K562 (cell line): ENCODE data around the gene IL11. TPM values are rescaled to one million over a fixed set of nuclear protein-coding genes. Genes with fewer than 3 reads are reported as not detected.

Source experiments
- E2F3 ChIP-seq: fragments of 250-450 bp; sonication (Bioruptor Pico); IDR thresholded peaks from 2 replicates; pipeline ENCODE4 v1.4.0; 2020; ENCODE audit warnings: mild to moderate bottlenecking
- ELF1 ChIP-seq: fragments of 200-800 bp; sonication (Bioruptor generic); IDR thresholded peaks from 2 replicates; pipeline ENCODE4 v1.6.1; 2016; ENCODE audit warnings: missing genetic modification characterization, missing compliant biosample characterization
- ERF ChIP-seq: fragments of 450-650 bp; formaldehyde crosslinking; IDR thresholded peaks from 2 replicates; pipeline ENCODE4 v1.4.0; 2020; ENCODE audit warnings: mild to moderate bottlenecking, mixed read lengths
- FOXP4 ChIP-seq: sonication (generic); formaldehyde crosslinking; IDR thresholded peaks from 2 replicates; pipeline ENCODE4 v1.8.0; 2022; ENCODE audit warnings: mild to moderate bottlenecking, missing genetic modification reagents, borderline replicate concordance
- HBP1 ChIP-seq: fragments of 450-650 bp; formaldehyde crosslinking; IDR thresholded peaks from 2 replicates; pipeline ENCODE4 v1.4.0; 2022; ENCODE audit warnings: missing genetic modification characterization
- MAX ChIP-seq: sonication (generic); formaldehyde crosslinking; IDR thresholded peaks from 2 replicates; pipeline ENCODE4 v1.9.0; 2022; ENCODE audit warnings: mild to moderate bottlenecking, missing genetic modification reagents
- OTX1 ChIP-seq: fragments of 450-650 bp; formaldehyde crosslinking; IDR thresholded peaks from 2 replicates; pipeline ENCODE4 v1.4.0; 2022; ENCODE audit warnings: mild to moderate bottlenecking
- PHF8 ChIP-seq: fragments of 200-600 bp; sonication (generic); IDR thresholded peaks from 2 replicates; pipeline ENCODE4 v1.6.1; 2012; ENCODE audit warnings: mixed run types, mild to moderate bottlenecking, inconsistent platforms, low read length, moderate library complexity, borderline replicate concordance
- PHTF2 ChIP-seq: fragments of 250-450 bp; sonication (Bioruptor Pico); IDR thresholded peaks from 2 replicates; pipeline ENCODE4 v1.5.0; 2021; ENCODE audit warnings: mild to moderate bottlenecking
- PTRF ChIP-seq: fragments of 450-650 bp; IDR thresholded peaks from 2 replicates; pipeline ENCODE4 v1.6.1; 2016; ENCODE audit warnings: mild to moderate bottlenecking, missing genetic modification characterization, missing compliant biosample characterization
- SFPQ ChIP-seq: fragments of 200-400 bp; formaldehyde crosslinking; IDR thresholded peaks from 2 replicates; pipeline ENCODE4 v1.6.1; 2017; ENCODE audit warnings: mild to moderate bottlenecking, low read depth, low read length, moderate library complexity
- ZNF12 ChIP-seq: sonication (generic); formaldehyde crosslinking; IDR thresholded peaks from 2 replicates; pipeline ENCODE4 v1.4.0; 2020; ENCODE audit warnings: mild to moderate bottlenecking, missing genetic modification reagents
- ZNF436 ChIP-seq: fragments of 250-450, 450-650 bp; sonication (Bioruptor Pico); formaldehyde crosslinking; IDR thresholded peaks from 2 replicates; pipeline ENCODE4 v1.7.0; 2020; ENCODE audit warnings: mild to moderate bottlenecking
- polyA plus RNA-seq, 8 experiments: library from polyadenylated mRNA; depleted of rRNA in 4 of 8; stranded (reverse) in 5 of 8; unstranded in 3 of 8; fragments of >200 nt; fragmentation: Nextera tagmentation in 2 of 8; fragmentation: Illumina TruSeq in 1 of 8; extraction: Ambion mirVana in 2 of 8; extraction: Trizol in 1 of 8; gene quantifications; 2 replicates each; pipeline versions ENCODE4 v1.2.1 to v1.2.3, GENCODE V29; 2011 to 2014; ENCODE audit warnings: inconsistent platforms in 1 of 8, missing spikeins in 1 of 8
- total RNA-seq, 7 experiments: library from RNA; depleted of rRNA in 6 of 7; stranded (reverse); fragments of >200 nt in 6 of 7; fragmentation: Illumina TruSeq in 2 of 7; extraction: Trizol in 2 of 7; gene quantifications; 2 replicates each; pipeline versions ENCODE4 v1.2.1 to v1.2.3, GENCODE V29; 2011 to 2021; ENCODE audit warnings: low replicate concordance in 1 of 7
- TF ChIP-seq, protein P1 (sequence below): fragments of 250-450 bp; sonication (Bioruptor Pico); IDR thresholded peaks from 2 replicates; pipeline ENCODE4 v1.4.0; 2020; ENCODE audit warnings: mild to moderate bottlenecking
- TF ChIP-seq, protein P2 (sequence below), 2 experiments: fragments of 450-650 bp; IDR thresholded peaks; 2 replicates each; pipeline ENCODE4 v1.6.1; 2016
- TF ChIP-seq, protein P3 (sequence below): fragments of 450-650 bp; conservative IDR thresholded peaks from 2 replicates; pipeline ENCODE4 v1.6.1; 2016; ENCODE audit warnings: missing genetic modification characterization, low read depth, mild to moderate bottlenecking, control low read depth, missing compliant biosample characterization

IL11 gene
- total and polyA plus RNA-seq, 9 of the 15 experiments (the other 6 are each of a cell fraction or from before 2014, with no cell fraction given): 0.04 to 0.42 (median 0.06) TPM; not detected in 6

- TF ChIP-seq, protein P1, sequence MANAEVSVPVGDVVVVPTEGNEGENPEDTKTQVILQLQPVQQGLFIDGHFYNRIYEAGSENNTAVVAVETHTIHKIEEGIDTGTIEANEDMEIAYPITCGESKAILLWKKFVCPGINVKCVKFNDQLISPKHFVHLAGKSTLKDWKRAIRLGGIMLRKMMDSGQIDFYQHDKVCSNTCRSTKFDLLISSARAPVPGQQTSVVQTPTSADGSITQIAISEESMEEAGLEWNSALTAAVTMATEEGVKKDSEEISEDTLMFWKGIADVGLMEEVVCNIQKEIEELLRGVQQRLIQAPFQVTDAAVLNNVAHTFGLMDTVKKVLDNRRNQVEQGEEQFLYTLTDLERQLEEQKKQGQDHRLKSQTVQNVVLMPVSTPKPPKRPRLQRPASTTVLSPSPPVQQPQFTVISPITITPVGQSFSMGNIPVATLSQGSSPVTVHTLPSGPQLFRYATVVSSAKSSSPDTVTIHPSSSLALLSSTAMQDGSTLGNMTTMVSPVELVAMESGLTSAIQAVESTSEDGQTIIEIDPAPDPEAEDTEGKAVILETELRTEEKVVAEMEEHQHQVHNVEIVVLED: peak; percentile 96
- TF ChIP-seq PHTF2 (CRISPR knock-in tag): no peak
- peak; percentile 44; the same call in 1 of the 2 replicates for TF ChIP-seq PHF8
- peak; percentile 97 for TF ChIP-seq MAX (CRISPR knock-in tag)
- peak; percentile 32; the same call in 1 of the 2 replicates for TF ChIP-seq E2F3 (CRISPR knock-in tag)
- TF ChIP-seq, protein P2, sequence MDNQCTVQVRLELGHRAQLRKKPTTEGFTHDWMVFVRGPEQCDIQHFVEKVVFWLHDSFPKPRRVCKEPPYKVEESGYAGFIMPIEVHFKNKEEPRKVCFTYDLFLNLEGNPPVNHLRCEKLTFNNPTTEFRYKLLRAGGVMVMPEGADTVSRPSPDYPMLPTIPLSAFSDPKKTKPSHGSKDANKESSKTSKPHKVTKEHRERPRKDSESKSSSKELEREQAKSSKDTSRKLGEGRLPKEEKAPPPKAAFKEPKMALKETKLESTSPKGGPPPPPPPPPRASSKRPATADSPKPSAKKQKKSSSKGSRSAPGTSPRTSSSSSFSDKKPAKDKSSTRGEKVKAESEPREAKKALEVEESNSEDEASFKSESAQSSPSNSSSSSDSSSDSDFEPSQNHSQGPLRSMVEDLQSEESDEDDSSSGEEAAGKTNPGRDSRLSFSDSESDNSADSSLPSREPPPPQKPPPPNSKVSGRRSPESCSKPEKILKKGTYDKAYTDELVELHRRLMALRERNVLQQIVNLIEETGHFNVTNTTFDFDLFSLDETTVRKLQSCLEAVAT (IDR thresholded peaks at IDR 0.05): peak; percentile 33 to 61; a peak in 1 of 4 replicates
- no peak for TF ChIP-seq ZNF436
- peak; percentile 86 for TF ChIP-seq ELF1 (tag)
- no peak; the same call in 1 of the 2 replicates for TF ChIP-seq FOXP4 (CRISPR knock-in tag)
- peak; percentile 81; the same call in 1 of the 2 replicates for TF ChIP-seq HBP1 (CRISPR knock-in tag)
- TF ChIP-seq, protein P3, sequence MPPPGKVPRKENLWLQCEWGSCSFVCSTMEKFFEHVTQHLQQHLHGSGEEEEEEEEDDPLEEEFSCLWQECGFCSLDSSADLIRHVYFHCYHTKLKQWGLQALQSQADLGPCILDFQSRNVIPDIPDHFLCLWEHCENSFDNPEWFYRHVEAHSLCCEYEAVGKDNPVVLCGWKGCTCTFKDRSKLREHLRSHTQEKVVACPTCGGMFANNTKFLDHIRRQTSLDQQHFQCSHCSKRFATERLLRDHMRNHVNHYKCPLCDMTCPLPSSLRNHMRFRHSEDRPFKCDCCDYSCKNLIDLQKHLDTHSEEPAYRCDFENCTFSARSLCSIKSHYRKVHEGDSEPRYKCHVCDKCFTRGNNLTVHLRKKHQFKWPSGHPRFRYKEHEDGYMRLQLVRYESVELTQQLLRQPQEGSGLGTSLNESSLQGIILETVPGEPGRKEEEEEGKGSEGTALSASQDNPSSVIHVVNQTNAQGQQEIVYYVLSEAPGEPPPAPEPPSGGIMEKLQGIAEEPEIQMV (tag): no peak
- TF ChIP-seq PTRF (tag): no peak
- peak; percentile 90; the same call in 1 of the 2 replicates for TF ChIP-seq OTX1 (CRISPR knock-in tag)
- peak; percentile 79 for TF ChIP-seq ZNF12
- no peak for TF ChIP-seq SFPQ
- no peak for TF ChIP-seq ERF (CRISPR knock-in tag)
Measured at GRCh38 chr19:55407800-55408532, 37.7 kb upstream of the IL11 start (continued).
